ENCODE results near the gene MAPRE2.
A peak's percentile ranks its signal among the peaks of the same experiment; 100 is the strongest.

MAPRE2 gene

DNA sequence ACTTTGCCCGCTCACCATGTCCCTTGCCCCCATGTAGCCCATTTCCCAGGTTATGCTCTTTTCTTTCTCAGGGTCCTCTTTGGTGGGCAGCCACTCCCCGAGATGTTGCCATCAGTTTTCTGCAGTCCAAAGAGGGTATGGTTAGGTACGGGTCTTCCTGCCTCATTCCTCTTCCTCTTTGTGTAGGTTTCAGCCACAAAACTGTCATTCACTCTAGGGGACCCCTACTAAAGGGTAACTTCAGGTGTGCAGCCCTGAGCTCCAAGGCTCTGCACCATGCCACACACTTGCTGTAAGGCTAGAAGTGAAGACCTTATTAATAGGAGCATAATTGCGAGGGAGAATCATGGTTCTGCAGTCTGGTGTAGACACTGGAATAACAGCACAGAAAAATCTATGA lies 99.9 kb downstream of the MAPRE2 start:
- H3K23ac ChIP-seq (ENCODE audit: low read length): no peak overlapping the region
- H3K79me2 ChIP-seq (ENCODE audit: control insufficient read depth, insufficient read depth, low read length, poor library complexity): no peaks in the 10 kb centered on the region
- WGBS (ENCODE audit: extremely low coverage, insufficient coverage, insufficient read length): no CpG with 5 or more reads among the region's 4 CpGs
- no peak overlapping the region for H3K4me2 ChIP-seq (ENCODE audit: low read length)
- H2AK5ac ChIP-seq (ENCODE audit: low read length): no peak overlapping the region
- H3K4ac ChIP-seq (ENCODE audit: low read depth, low read length): no peak overlapping the region
- DNase-seq: no peak
- H3K14ac ChIP-seq (ENCODE audit: low read length): no peak overlapping the region
- no peak overlapping the region for H2BK120ac ChIP-seq (ENCODE audit: insufficient read depth, low read length, poor library complexity)
- H2BK5ac ChIP-seq (ENCODE audit: low read depth, low read length, poor library complexity): no peak overlapping the region
- no peak overlapping the region for H3K4me3 ChIP-seq (ENCODE audit: low read depth, low read length)
- H2AFZ ChIP-seq (ENCODE audit: insufficient read depth, low read length, poor library complexity): no peak overlapping the region
- no peaks in the 10 kb centered on the region for H3K79me1 ChIP-seq (ENCODE audit: low read length)
- no peaks in the 10 kb centered on the region for H3K36me3 ChIP-seq (ENCODE audit: control insufficient read depth in 1 of 2, insufficient read depth in 2 of 2, low read length in 2 of 2)
- no peak overlapping the region for H4K12ac ChIP-seq (ENCODE audit: low read depth, low read length)
- no peaks in the 10 kb centered on the region for H3K27me3 ChIP-seq (ENCODE audit: insufficient read depth, low read length)
- H3K27ac ChIP-seq (ENCODE audit: low read depth, low read length): no peak overlapping the region
- no peak overlapping the region for H3K18ac ChIP-seq (ENCODE audit: low read length)
- no peak overlapping the region for H3K9ac ChIP-seq (ENCODE audit: low read length)
- H2BK12ac ChIP-seq (ENCODE audit: low read length): no peak overlapping the region
- no peaks in the 10 kb centered on the region for H3K9me3 ChIP-seq (ENCODE audit: insufficient read depth, low read depth, low read length)
- H4K91ac ChIP-seq (ENCODE audit: low read depth, low read length): no peak overlapping the region
- H3K4me1 ChIP-seq (ENCODE audit: control insufficient read depth in 1 of 2, insufficient read depth in 2 of 2, low read length in 2 of 2): no peaks in the 10 kb centered on the region
- no peak overlapping the region for H4K8ac ChIP-seq (ENCODE audit: low read depth, low read length)

DNA sequence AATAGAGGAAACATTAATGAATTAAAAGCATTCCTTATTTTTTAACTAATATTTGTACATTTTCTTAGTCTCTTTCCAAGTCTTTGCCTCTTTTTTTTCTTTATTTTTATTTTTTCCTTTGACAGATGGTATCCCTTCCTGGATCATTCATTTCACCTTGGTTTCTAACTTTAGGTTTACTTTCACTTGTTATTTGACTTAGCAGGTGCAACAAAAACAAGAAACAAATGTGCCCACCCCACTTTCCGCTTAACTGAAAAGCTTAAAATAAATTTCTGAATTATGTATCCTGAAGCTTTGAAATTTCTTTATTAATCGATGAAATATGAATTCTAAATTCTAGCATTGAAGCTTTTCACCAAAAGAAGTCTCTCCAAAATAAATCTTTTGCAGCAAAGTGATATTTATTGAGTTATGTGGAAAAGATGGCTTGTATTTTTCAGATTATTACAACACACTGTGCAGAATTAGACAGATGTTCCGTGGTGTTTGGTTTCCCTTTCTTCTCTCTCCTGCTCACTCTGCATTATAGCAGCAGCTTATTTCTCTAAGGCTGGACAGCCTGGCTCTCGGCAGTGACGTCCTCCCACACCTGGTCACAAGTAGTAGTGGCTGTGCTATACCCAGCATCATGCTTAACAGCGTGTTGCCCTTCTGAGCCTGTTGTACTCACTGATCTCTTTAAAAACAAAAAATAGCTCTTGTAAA lies 100.5 kb downstream of the MAPRE2 start:
- Histone ChIP-seq H3K9ac (ENCODE audit: low read length) (no peak overlapping the region), H3K79me1 (ENCODE audit: low read length) (no peaks in the 10 kb centered on the region), H3K4ac (ENCODE audit: low read depth, low read length) (no peak overlapping the region), H3K9me3 (ENCODE audit: insufficient read depth, low read depth, low read length) (no peaks in the 10 kb centered on the region), H2AFZ (ENCODE audit: insufficient read depth, low read length, poor library complexity) (no peak overlapping the region), H3K18ac (ENCODE audit: low read length) (no peak overlapping the region), H3K4me3 (ENCODE audit: low read depth, low read length) (no peak overlapping the region), H4K8ac (ENCODE audit: low read depth, low read length) (no peak overlapping the region), H2BK12ac (ENCODE audit: low read length) (no peak overlapping the region), H3K79me2 (ENCODE audit: control insufficient read depth, insufficient read depth, low read length, poor library complexity) (no peaks in the 10 kb centered on the region), H3K14ac (ENCODE audit: low read length) (no peak overlapping the region), H2AK5ac (ENCODE audit: low read length) (no peak overlapping the region), H3K27me3 (ENCODE audit: insufficient read depth, low read length) (no peaks in the 10 kb centered on the region), H3K4me2 (ENCODE audit: low read length) (no peak overlapping the region), H2BK120ac (ENCODE audit: insufficient read depth, low read length, poor library complexity) (no peak overlapping the region), H2BK5ac (ENCODE audit: low read depth, low read length, poor library complexity) (no peak overlapping the region), H4K12ac (ENCODE audit: low read depth, low read length) (no peak overlapping the region), H3K27ac (ENCODE audit: low read depth, low read length) (no peak overlapping the region), H3K4me1 (ENCODE audit: control insufficient read depth in 1 of 2, insufficient read depth in 2 of 2, low read length in 2 of 2) (no peaks in the 10 kb centered on the region), H3K23ac (ENCODE audit: low read length) (no peak overlapping the region), H4K91ac (ENCODE audit: low read depth, low read length) (no peak overlapping the region), H3K36me3 (ENCODE audit: control insufficient read depth in 1 of 2, insufficient read depth in 2 of 2, low read length in 2 of 2) (no peaks in the 10 kb centered on the region)
- no peak for DNase-seq
- WGBS (ENCODE audit: extremely low coverage, insufficient coverage, insufficient read length): no CpG with 5 or more reads among the region's 6 CpGs

DNA sequence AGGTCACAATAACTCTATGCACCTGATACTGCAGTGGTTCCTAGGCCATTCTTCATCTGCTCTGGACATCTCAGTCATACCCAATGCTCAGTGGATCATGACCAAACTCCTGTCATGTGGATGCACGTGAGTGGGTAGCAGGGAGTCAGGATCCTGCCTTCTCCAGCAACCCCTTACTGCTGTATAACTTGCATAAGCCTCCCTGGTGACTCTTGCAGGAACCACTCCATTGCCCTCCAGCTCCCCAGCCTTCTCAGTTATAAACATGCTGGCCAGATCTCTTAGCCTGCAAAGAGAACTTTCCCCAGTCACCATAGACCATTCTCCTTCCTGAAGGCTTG lies 101.0 kb downstream of the MAPRE2 start:
- Histone ChIP-seq H3K14ac (ENCODE audit: low read length) (no peak overlapping the region), H3K23ac (ENCODE audit: low read length) (no peak overlapping the region), H3K79me1 (ENCODE audit: low read length) (no peaks in the 10 kb centered on the region), H2BK5ac (ENCODE audit: low read depth, low read length, poor library complexity) (no peak overlapping the region), H3K4me1 (ENCODE audit: control insufficient read depth in 1 of 2, insufficient read depth in 2 of 2, low read length in 2 of 2) (no peaks in the 10 kb centered on the region), H3K4ac (ENCODE audit: low read depth, low read length) (no peak overlapping the region), H4K12ac (ENCODE audit: low read depth, low read length) (no peak overlapping the region), H3K4me2 (ENCODE audit: low read length) (no peak overlapping the region), H4K91ac (ENCODE audit: low read depth, low read length) (no peak overlapping the region), H3K9ac (ENCODE audit: low read length) (no peak overlapping the region), H4K8ac (ENCODE audit: low read depth, low read length) (no peak overlapping the region), H3K27ac (ENCODE audit: low read depth, low read length) (no peak overlapping the region), H3K79me2 (ENCODE audit: control insufficient read depth, insufficient read depth, low read length, poor library complexity) (no peaks in the 10 kb centered on the region), H3K4me3 (ENCODE audit: low read depth, low read length) (no peak overlapping the region), H2BK120ac (ENCODE audit: insufficient read depth, low read length, poor library complexity) (no peak overlapping the region), H3K18ac (ENCODE audit: low read length) (no peak overlapping the region), H2AK5ac (ENCODE audit: low read length) (no peak overlapping the region), H3K36me3 (ENCODE audit: control insufficient read depth in 1 of 2, insufficient read depth in 2 of 2, low read length in 2 of 2) (no peaks in the 10 kb centered on the region), H3K9me3 (ENCODE audit: insufficient read depth, low read depth, low read length) (no peaks in the 10 kb centered on the region), H2AFZ (ENCODE audit: insufficient read depth, low read length, poor library complexity) (no peak overlapping the region), H3K27me3 (ENCODE audit: insufficient read depth, low read length) (no peaks in the 10 kb centered on the region), H2BK12ac (ENCODE audit: low read length) (no peak overlapping the region)
- DNase-seq: no peak
- WGBS (ENCODE audit: extremely low coverage, insufficient coverage, insufficient read length): no CpG with 5 or more reads among the region's 1 CpG

DNA sequence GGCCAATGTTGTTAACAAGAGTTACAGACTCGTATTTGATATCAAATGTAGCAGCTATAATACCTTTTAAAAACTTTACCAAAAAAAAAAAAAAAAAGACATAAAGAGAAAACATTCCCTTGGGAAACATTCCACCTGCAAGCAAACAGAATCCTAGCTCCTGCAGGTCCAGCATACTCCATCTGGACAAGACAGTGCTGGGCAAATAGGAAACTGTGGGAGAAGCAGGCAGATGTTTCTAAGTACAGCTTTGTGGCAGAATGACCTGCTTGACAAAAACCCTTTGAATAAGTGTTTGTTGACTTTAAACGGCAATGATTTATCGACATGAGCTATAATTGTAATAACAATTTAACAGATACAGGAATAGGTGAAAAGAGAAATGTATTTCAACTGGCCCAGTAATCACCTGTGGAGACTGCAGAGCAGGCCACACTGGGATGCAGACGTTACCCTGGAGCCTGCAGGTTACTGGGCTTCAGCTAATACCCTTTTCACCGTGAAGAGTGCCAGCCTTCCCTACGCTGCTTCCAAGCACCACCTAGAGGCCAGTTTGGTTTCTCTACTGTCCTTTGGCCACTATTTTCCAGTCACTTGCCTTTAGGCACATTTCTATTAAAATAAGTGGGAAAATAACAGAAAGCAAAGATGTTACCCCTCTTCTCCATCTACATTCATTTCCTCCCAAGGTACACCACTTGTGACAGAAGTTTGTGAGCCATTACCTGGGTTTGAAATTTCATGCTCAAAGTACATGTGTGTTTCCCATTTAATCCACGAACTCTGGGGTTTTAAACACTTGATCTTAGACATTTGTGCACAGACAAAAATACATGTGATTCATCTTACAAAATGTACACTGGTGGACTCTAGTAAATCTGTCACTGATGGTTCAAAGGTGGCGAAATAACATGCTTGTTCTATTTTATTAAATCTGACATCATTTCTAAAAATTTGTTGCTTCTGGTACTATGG lies 102.7 kb downstream of the MAPRE2 start:
- no peaks in the 10 kb centered on the region for H3K4me1 ChIP-seq (ENCODE audit: control insufficient read depth in 1 of 2, insufficient read depth in 2 of 2, low read length in 2 of 2)
- no peak overlapping the region for H2AFZ ChIP-seq (ENCODE audit: insufficient read depth, low read length, poor library complexity)
- H3K27ac ChIP-seq (ENCODE audit: low read depth, low read length): no peak overlapping the region
- no peak overlapping the region for H2BK5ac ChIP-seq (ENCODE audit: low read depth, low read length, poor library complexity)
- H2BK12ac ChIP-seq (ENCODE audit: low read length): no peak overlapping the region
- no peak overlapping the region for H4K8ac ChIP-seq (ENCODE audit: low read depth, low read length)
- DNase-seq: peak; percentile 39 to 80
- no peak overlapping the region for H3K4me2 ChIP-seq (ENCODE audit: low read length)
- H3K4me3 ChIP-seq (ENCODE audit: low read depth, low read length): no peak overlapping the region
- H3K23ac ChIP-seq (ENCODE audit: low read length): no peak overlapping the region
- H3K79me1 ChIP-seq (ENCODE audit: low read length): no peaks in the 10 kb centered on the region
- H3K4ac ChIP-seq (ENCODE audit: low read depth, low read length): no peak overlapping the region
- H3K79me2 ChIP-seq (ENCODE audit: control insufficient read depth, insufficient read depth, low read length, poor library complexity): no peaks in the 10 kb centered on the region
- no peak overlapping the region for H4K91ac ChIP-seq (ENCODE audit: low read depth, low read length)
- H3K27me3 ChIP-seq (ENCODE audit: insufficient read depth, low read length): no peaks in the 10 kb centered on the region
- H2AK5ac ChIP-seq (ENCODE audit: low read length): no peak overlapping the region
- H4K12ac ChIP-seq (ENCODE audit: low read depth, low read length): no peak overlapping the region
- whole genome bisulfite sequencing (ENCODE audit: extremely low coverage, insufficient coverage, insufficient read length): no CpG with 5 or more reads among the region's 8 CpGs
- no peaks in the 10 kb centered on the region for H3K36me3 ChIP-seq (ENCODE audit: control insufficient read depth in 1 of 2, insufficient read depth in 2 of 2, low read length in 2 of 2)
- no peak overlapping the region for H3K9ac ChIP-seq (ENCODE audit: low read length)
- no peaks in the 10 kb centered on the region for H3K9me3 ChIP-seq (ENCODE audit: insufficient read depth, low read depth, low read length)
- H3K18ac ChIP-seq (ENCODE audit: low read length): no peak overlapping the region
- no peak overlapping the region for H2BK120ac ChIP-seq (ENCODE audit: insufficient read depth, low read length, poor library complexity)
- no peak overlapping the region for H3K14ac ChIP-seq (ENCODE audit: low read length)
